ENCODE measurements around the gene STAT2.

STAT2 gene

GRCh38 chr12:56377310-56377988, 17.5 kb upstream of the STAT2 start:
- no peak overlapping the region for H3K4me3 ChIP-seq (ENCODE audit: low read depth, low read length)
- no peak for DNase-seq (ENCODE audit: low read depth)
- no peak for TF ChIP-seq MAX (IDR thresholded peaks at IDR 0.05; ENCODE audit: low read depth, low read length)
- no peak for TF ChIP-seq CTCF (IDR thresholded peaks at IDR 0.05; ENCODE audit: low read depth, low read length)
- TF ChIP-seq POLR2A (IDR thresholded peaks at IDR 0.05; ENCODE audit: extremely low read depth, insufficient read length), result no peak
- TF ChIP-seq MYC (IDR thresholded peaks at IDR 0.05; ENCODE audit: low read depth, low read length), result no peak

- no peak for DNase-seq (ENCODE audit: low read depth)
- no peak overlapping the region for H3K4me3 ChIP-seq (ENCODE audit: low read depth, low read length)
- no peak for TF ChIP-seq MYC (IDR thresholded peaks at IDR 0.05; ENCODE audit: low read depth, low read length)
- no peak for TF ChIP-seq MAX (IDR thresholded peaks at IDR 0.05; ENCODE audit: low read depth, low read length)
- no peak for TF ChIP-seq CTCF (IDR thresholded peaks at IDR 0.05; ENCODE audit: low read depth, low read length)
- TF ChIP-seq POLR2A (IDR thresholded peaks at IDR 0.05; ENCODE audit: extremely low read depth, insufficient read length), result no peak
Measured at GRCh38 chr12:56375598-56376434, 15.9 kb upstream of the STAT2 start.

GRCh38 chr12:56374726-56375597, 15.1 kb upstream of the STAT2 start:
- DNase-seq (ENCODE audit: low read depth), result no peak
- TF ChIP-seq MYC (IDR thresholded peaks at IDR 0.05; ENCODE audit: low read depth, low read length) (no peak), POLR2A (IDR thresholded peaks at IDR 0.05; ENCODE audit: extremely low read depth, insufficient read length) (no peak), CTCF (IDR thresholded peaks at IDR 0.05; ENCODE audit: low read depth, low read length) (no peak), MAX (IDR thresholded peaks at IDR 0.05; ENCODE audit: low read depth, low read length) (no peak)
- H3K4me3 ChIP-seq (ENCODE audit: low read depth, low read length), result no peak overlapping the region

GRCh38 chr12:56373515-56373914, 13.6 kb upstream of the STAT2 start:
- no peak for TF ChIP-seq CTCF (IDR thresholded peaks at IDR 0.05; ENCODE audit: low read depth, low read length)
- TF ChIP-seq MAX (IDR thresholded peaks at IDR 0.05; ENCODE audit: low read depth, low read length), result no peak
- no peak for TF ChIP-seq MYC (IDR thresholded peaks at IDR 0.05; ENCODE audit: low read depth, low read length)
- no peak for TF ChIP-seq POLR2A (IDR thresholded peaks at IDR 0.05; ENCODE audit: extremely low read depth, insufficient read length)
- DNase-seq (ENCODE audit: low read depth), result no peak
- H3K4me3 ChIP-seq (ENCODE audit: low read depth, low read length), result no peak overlapping the region

- DNase-seq (ENCODE audit: low read depth), result no peak
- TF ChIP-seq MAX (IDR thresholded peaks at IDR 0.05; ENCODE audit: low read depth, low read length), result no peak
- no peak for TF ChIP-seq POLR2A (IDR thresholded peaks at IDR 0.05; ENCODE audit: extremely low read depth, insufficient read length)
- TF ChIP-seq CTCF (IDR thresholded peaks at IDR 0.05; ENCODE audit: low read depth, low read length), result no peak
- no peak for TF ChIP-seq MYC (IDR thresholded peaks at IDR 0.05; ENCODE audit: low read depth, low read length)
Measured at GRCh38 chr12:56366948-56367347, 7.0 kb upstream of the STAT2 start.

More at GRCh38 chr12:56366948-56367347, 7.0 kb upstream of the STAT2 start:
- H3K4me3 ChIP-seq (ENCODE audit: low read depth, low read length), result no peak overlapping the region
